AG09319 (cell line): Measurements from ENCODE around the gene SPTB.

ENCODE experiments used
- DNase-seq: peaks from one replicate; pipeline ENCODE4 v3.0.0-alpha.2; 2010; ENCODE audit warnings: low read depth; ENCODE audit errors: extremely low read depth
- CTCF ChIP-seq: IDR thresholded peaks from 2 replicates; pipeline ENCODE4 v1.5.1; 2011; ENCODE audit warnings: low read depth, mild to moderate bottlenecking, inconsistent platforms, low read length, moderate library complexity

SPTB gene

GRCh38 chr14:64870160-64870559 is 9.5 kb downstream of the SPTB start:
- TF ChIP-seq CTCF: no peak
- DNase-seq: no peak

- DNase-seq: no peak
Observed at GRCh38 chr14:64868841-64869240, 10.9 kb downstream of the SPTB start.

GRCh38 chr14:64868379-64868778 is 11.3 kb downstream of the SPTB start:
- no peak for DNase-seq
- no peak for TF ChIP-seq CTCF

More at GRCh38 chr14:64868841-64869240, 10.9 kb downstream of the SPTB start:
- TF ChIP-seq CTCF: no peak

- DNase-seq: no peak
- TF ChIP-seq CTCF: no peak
Observed at GRCh38 chr14:64867182-64867581, 12.5 kb downstream of the SPTB start.

- no peak for TF ChIP-seq CTCF
- no peak for DNase-seq
Observed at GRCh38 chr14:64865992-64866391, 13.7 kb downstream of the SPTB start.

- no peak for TF ChIP-seq CTCF
- no peak for DNase-seq
Observed at GRCh38 chr14:64865109-64865508, 14.6 kb downstream of the SPTB start.

- no peak for DNase-seq
Observed at GRCh38 chr14:64864258-64864657, 15.4 kb downstream of the SPTB start.

More at GRCh38 chr14:64864258-64864657, 15.4 kb downstream of the SPTB start:
- TF ChIP-seq CTCF: no peak
